Esophagus squamous epithelium (tissue), 4 donors: ENCODE results near the gene ARHGEF12.

Experiments
- CTCF ChIP-seq, 6 experiments: fragments of 450-650 bp in 4 of 6; fragments of 200-600 bp in 2 of 6; sonication (generic) in 2 of 6; IDR thresholded peaks; one replicate each; pipeline ENCODE4 v1.5.1; 2016 to 2019; ENCODE audit warnings: antibody characterized with exemption in 6 of 6, mild to moderate bottlenecking in 4 of 6, moderate library complexity in 4 of 6
- POLR2A ChIP-seq, 4 donors: fragments of 450-650 bp; IDR thresholded peaks; one replicate each; pipeline ENCODE4 v1.6.1; 2017; ENCODE audit warnings: antibody characterized with exemption in 4 of 4, mild to moderate bottlenecking in 4 of 4, moderate library complexity in 3 of 4

- no peak for TF ChIP-seq CTCF (IDR thresholded peaks at IDR 0.05)
- TF ChIP-seq POLR2A (IDR thresholded peaks at IDR 0.05): no peak
Measured at GRCh38 chr11:120529214-120529613, 193.0 kb downstream of the ARHGEF12 start.
